ENCODE data around the gene SYT12.

DNA sequence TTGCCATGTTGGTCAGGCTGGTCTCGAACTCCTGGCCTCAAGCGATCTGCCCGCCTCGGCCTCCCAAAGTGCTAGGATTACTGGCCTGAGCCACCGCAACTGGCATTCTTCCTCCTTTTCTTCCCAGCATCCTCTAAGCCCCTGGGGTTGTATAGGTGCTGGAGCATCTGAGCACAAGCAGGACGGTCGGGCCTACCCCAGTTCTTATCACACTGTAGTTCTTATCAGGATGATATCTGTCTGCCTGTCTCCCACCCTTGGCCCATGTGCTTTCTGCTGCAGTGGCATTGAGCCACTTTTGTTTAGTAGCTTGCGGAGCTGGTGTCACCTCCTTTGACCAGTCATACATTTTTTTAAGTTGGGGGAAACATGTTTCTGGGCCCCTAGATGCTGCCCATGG lies 35.6 kb downstream of the SYT12 start:
- no peak for TF ChIP-seq CTCF (IDR thresholded peaks at IDR 0.05 in 8 of 11, conservative IDR thresholded peaks at IDR 0.05 in 3 of 11)
- no peak for TF ChIP-seq POLR2AphosphoS5 (IDR thresholded peaks at IDR 0.05)
